ENCODE results near the gene TRIM24.

The TRIM24 gene

DNA sequence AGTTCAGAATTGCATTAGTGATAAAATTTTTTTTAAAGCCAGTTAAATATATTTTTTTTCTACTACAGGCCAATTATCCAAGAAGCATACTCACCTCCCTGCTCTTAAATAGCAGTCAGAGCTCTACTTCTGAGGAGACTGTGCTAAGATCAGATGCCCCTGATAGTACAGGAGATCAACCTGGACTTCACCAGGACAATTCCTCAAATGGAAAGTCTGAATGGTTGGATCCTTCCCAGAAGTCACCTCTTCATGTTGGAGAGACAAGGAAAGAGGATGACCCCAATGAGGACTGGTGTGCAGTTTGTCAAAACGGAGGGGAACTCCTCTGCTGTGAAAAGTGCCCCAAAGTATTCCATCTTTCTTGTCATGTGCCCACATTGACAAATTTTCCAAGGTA, 119.1 kb downstream of the TRIM24 start:
- no peak for DNase-seq (ENCODE audit: low spot score)

DNA sequence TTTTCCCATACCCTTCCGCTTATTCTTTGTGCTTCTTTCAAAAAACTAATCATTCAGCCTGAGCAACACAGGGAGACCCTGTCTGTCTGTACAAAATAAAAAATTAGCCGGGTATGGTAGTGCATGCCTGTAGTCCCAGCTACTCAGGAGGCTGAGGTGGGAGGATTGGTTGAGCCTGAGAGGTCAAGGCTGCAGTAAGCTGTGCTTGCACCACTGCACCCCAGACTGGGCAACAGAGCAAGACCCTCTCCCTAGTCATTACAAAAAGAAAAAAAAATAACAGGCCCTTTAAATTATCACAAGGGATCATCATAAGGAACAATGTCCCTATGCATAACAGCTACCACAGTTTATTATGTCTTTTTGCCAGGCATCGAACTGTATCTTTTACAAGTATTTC, 119.6 kb downstream of the TRIM24 start:
- no peak for DNase-seq (ENCODE audit: low spot score)

DNA sequence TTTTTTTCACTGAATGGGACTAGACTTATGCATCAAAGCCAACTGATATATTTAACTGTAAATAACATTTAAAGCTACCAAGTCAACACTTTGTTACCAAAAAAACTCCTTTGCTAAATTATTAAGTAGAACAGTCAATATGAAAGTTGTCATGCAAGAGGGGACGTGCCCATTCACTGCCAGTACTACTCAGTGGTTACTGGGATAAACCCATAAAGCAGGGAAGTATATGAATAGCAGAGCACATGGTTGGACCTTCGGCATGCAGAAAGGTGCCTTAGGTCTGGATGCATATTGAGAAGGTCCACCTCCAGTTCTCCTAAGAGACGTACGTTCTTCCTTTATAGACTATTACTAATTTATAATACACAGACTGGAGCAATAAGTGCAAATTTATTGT, 121.0 kb downstream of the TRIM24 start:
- DNase-seq (ENCODE audit: low spot score) = no peak

DNA sequence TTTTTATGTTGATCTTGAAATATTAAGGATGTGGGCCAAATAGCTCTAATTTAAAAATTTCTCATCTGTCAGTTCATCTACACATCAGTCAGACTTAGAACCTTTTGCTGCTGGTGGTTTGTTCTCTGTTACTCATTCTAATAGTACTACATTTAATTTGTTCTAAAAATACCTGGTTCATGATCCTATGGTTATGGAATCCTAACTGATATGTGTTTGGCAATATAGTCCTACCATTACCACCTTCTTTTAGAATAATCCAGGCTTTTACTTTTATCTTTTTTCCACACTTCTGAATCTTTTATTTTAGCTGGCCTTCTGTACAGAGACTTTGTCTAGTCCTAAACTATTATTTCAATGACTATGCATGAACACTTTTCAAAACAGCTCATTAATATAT, 124.2 kb downstream of the TRIM24 start:
- DNase-seq (ENCODE audit: low spot score) = no peak

DNA sequence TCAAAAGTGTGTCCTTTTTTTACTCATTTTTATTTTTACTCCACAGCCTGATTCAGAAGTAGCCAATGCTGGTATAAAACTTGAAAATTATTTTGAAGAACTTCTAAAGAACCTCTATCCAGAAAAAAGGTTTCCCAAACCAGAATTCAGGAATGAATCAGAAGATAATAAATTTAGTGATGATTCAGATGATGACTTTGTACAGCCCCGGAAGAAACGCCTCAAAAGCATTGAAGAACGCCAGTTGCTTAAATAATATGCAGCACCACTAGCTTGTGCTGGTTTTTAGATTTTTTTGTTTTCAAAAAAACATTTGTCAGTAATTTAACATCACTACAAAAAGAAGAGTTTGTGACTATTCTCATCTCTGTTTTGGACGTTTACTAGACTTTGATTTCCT, 124.6 kb downstream of the TRIM24 start:
- DNase-seq (ENCODE audit: low spot score) = no peak

DNA sequence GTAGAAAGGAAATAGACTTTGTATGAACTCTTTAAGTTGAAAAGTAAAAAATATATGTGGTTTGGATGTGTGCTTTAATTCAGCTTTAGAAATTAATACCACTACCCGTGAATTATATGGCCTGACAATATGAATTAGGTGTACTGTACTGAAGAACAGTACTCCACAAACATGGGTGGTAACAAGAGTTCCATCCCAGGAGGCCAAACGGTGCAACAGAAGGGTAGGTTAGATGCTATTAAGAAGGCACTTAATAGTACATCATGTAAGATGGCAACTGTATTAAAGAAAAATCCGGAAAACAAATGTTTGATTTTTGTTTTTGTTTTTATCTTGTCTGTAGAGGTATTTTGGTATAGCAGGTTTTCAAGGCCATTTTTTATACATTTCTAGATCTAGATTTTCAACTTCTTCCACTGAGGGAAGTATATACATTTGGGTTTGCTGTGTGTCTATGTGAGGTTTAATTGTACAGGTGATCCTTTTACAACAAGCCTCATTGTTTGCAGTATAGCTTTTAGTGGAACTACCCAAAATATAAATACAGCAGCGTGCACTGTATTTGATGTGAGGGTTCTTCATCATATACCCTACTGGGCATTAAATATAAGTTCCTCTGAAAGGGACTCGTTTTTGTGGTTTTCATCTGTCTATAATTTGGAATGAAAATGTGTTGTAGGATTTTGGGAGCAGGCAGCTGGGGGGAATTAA, 125.4 kb downstream of the TRIM24 start:
- no peak for DNase-seq (ENCODE audit: low spot score)

DNA sequence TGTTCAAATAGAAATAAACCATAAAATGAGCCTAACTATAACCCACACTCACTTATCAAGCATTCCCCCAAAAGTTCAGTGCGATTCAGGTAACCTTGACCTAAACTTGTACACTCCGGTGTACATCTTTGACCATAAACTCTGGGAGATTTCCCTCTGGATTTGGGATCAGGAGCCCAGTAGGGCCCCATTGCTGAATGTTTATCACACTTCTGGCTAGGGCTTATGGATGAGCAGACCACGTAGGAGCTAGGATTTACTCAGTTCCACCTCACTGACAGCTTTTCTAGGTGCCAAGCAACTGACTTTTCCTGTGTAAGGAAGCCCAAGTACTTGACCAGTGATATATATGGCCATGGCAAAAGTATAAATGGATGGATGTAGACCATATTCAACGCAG, 127.4 kb downstream of the TRIM24 start:
- no peak for DNase-seq (ENCODE audit: low spot score)

DNA sequence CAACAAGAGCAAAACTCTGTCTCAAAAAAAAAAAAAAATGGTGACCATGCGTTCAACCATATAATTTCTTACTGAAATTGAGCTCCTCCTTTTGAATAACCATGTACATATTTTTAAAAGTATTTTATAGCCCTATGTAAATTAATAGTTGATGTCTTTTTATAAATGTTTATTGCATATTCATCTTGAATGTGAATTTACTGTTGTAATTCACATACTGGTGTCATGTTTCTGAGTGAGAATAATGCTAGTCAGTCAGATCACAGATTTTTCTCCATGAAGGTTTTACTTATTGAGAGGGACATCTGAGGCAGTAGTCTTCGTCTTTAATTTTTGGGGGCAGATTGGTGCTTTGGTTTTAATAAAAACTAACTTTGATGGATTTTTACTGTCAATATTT, 128.9 kb downstream of the TRIM24 start:
- no peak for DNase-seq (ENCODE audit: low spot score)

DNA sequence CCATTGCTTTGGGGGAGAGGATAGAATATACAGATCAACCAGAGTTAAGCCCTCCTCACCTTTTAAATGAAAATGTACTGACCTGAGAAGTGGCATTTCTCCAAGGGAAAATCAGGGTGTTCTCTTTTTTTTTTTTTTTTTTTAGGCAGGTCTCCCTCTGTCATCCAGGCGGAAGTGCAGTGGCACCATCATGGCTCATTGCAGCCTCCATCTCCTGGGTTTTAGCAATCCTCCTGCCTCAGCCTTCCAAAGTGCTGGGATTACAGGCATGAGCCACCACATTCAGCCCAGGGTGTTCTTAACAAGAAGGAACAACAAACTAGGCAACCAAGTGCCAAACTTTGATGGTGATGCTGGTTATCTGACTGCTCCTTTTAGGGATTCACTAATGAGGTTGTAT, 130.1 kb downstream of the TRIM24 start:
- DNase-seq (ENCODE audit: low spot score) = no peak

DNA sequence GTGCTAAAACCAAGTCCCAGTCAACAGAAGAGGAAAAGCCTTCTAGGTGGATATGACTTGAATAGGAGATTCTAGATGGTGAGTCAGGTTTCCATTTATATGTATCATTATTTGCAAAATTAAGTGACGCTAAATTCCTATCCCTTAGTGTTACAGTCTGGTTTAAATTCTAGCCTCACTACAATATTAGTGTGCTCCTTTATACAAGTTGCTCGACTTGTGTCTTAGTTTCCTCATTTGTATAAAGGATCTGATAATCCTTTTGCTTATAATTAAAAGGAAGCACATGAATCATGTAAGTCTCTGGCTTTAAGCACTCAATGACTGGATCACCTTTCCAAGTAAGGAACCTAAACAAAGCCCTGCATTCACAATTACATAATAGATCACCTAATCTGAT, 135.4 kb downstream of the TRIM24 start:
- DNase-seq (ENCODE audit: low spot score) = no peak

DNA sequence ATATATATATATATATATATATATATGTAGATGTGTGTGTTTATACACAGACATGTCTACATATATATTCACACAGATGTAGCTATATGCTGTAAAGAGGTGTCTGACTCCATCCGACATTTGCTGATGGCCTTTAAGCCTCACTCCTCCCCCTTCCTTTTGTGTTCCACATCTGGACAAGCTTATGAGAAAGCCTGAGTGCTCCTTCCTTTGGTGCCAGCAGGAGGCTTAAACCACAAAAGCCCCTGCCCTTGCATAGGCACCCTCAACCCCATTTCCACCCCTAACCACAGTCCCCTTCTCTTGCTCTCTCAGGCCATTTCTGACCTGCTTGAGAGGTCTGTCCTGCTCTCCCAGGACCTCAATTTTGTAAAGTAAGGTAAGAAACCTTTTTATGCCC, 142.4 kb downstream of the TRIM24 start:
- DNase-seq (ENCODE audit: low spot score) = no peak

DNA sequence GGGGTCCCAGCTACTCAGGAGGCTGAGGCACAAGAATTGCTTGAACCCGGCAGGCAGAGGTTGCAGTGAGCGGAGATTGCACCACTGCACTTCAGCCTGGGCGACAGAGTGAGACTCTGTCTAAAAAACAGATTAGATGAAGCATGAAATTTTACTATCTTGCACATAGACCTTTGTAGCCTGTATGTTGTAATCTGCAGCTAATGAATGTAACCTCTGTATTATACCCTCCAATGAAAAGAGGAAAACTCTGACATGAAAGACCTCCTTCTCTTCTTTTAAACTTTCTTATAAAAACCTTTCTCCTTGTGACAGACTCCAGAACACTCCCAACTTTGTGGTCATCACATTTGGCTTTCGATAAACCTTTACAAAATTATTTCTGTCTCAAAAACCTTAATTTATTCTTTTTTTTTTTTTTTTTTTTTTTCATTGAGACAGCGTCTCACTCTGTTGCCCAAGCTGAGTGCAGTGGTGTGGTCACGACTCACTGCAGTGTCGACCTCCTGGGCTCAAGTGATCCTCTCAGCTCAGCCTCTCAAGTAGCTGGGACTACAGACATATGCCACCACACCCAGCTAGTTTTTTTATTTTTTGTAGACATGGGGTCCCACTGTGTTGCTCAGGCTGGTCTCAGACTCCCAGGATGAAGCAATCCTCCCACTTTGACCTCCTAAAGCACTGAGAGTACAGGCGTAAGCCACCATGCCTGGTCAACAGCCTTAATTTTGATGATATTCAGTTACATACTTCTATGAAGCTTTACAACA, 143.7 kb downstream of the TRIM24 start:
- DNase-seq (ENCODE audit: low spot score) = no peak

DNA sequence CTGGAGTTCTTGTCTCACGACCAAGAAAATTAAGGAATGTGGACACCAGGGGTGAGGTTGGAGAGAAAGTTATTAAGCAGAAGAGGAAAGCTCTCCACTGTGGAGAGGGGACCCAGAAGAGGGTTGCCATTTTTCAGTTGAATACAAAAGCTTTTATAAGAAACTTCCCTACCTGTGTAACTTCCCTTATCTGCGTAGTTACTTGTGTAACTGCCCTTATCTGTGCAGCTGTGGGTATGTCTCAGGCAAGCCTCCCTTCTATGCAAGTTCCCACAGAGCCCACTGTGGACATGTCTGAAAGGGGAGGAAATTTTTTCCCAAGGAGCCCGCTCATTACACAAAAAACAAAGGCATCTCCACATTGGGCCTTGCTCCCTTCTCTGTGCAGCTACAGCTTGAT, 146.2 kb downstream of the TRIM24 start:
- DNase-seq (ENCODE audit: low spot score) = no peak

DNA sequence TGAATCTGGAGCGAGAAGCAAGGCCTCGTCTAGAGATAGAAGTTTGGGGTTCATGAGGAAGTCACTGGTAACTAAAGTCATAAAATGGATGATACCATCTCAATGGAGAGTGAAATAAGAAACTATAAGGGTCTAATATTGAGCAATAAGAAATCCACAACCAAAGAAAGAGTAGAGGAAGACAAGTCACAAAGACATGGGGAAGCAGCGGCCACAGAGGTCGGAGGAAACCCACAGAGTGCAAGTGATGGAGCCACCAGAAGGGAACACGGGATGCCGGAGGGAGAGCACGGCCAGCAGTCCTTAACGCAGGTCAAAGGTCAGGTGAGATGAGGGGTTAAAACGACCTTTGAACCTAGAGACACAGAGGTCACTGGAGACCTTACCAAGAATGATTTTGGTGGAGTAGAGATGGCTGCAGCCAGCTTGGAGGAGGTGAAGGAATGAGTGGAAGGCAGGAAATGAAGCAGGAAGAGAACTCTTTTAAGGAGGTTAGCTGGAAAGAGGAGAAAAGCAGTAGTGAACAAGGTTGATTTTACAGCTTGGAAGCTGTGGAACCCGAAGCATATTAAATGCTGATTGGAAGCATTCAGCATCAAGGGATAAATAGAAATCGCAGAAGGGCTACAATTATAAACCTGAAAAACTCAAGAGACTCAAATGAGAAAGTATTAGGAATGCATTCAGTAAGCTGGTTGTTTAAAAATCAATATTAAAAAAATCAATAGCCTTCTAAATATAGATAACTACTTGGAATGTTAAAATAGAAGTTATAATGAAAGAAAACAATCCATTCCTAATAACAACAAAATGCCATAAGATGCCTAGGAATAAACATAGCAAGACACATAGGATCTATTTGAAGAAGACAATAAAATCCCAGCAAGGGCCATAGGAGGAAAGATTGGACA, 147.4 kb downstream of the TRIM24 start:
- no peak for DNase-seq (ENCODE audit: low spot score)

DNA sequence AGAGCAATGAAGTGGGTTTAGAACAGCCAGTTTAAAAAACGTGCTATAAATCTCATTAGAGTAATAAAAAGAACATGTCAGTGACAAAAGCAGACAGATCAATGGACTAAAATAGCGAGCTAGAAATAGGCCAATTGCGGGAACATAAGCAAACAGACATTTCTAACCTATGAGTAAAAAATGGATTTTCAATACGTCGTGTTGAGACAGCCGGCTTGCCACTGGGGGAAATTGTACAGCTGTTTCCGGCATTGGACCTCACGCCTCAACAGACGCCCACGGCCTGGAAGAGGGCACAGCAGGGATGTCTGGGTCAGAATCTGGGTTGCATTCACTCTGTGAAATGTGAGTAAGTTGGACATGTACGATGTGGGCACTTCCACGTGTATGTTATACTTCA, 148.2 kb downstream of the TRIM24 start:
- DNase-seq (ENCODE audit: low spot score) = no peak

DNA sequence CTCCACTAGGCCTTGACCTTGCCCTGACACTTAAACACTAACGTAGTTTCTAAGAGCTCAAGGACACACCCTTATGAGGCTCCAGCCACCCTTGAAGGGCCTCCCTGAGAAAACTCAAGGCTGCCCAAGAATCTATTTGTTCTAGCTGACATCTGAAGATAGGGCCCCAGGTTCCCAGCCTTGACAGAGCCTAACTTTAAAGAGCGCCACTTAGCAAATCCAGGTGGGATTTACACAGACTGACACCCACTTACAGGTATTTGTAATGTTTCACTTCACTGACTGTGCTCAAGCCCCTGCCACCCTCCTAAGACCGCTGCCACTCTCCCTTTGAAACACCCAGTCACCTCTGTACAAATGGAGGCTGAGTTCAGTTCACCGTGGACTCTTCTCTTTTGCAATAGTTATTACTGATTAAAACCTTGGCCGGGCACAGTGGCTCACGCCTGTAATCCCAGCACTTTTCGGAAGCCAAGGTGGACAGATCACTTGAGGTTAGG, 150.7 kb downstream of the TRIM24 start:
- no peak for DNase-seq (ENCODE audit: low spot score)

DNA sequence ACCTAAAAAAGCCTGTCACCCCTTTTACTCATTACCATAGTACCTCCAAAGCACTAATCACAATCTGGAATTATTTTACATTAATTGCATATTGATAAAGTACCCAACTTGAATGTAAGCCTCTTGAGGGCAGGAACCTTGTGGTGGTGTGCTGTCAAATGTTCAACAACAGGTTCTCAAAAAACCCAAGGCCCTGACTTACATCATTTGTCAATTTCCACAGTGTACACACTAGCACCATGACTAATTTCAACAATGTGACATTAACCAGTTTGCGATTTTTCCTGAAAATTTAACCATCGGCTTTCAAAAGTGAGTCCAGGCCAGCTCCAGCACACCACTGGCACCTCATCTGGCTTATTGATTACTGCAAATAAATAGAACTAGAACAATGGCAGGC, 153.6 kb downstream of the TRIM24 start:
- DNase-seq (ENCODE audit: low spot score) = no peak

DNA sequence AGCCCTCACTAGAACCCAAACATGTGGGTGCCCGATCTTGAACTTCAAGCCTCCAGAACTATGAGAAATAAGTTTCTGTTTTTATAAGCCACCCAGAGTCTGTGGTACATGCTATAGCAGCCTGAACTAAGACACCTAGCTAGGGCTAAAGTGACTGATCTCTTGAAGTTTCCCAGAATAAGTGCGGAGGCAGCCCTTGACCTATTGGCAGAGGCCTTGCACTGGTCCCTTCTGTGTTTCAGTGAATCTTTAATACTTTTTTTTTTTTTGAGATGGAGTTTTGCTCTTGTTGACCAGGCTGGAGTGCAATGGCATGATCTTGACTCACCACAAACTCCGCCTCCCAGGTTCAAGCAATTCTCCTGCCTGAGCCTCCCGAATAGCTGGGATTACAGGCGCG, 156.0 kb downstream of the TRIM24 start:
- DNase-seq (ENCODE audit: low spot score) = no peak

DNA sequence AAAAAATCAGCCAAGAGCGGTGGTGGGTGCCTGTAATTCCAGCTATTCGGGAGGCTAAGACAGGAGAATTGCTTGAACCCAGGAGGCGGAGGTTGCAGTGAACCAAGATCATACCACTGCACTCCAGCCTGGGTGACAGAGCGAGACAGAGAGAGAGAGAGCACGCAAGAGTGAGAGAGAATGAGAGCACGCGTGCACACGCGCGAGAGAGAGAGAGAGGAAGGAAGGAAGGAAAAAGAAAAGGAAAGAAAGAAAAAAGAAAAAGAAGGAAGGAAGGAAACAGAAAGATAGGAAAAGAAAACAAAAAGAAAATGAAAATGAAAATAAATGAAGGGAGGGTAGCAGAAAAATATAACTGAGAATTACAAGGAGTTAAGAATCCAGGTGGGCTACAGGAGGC, 158.4 kb downstream of the TRIM24 start:
- no peak for DNase-seq (ENCODE audit: low spot score)

DNA sequence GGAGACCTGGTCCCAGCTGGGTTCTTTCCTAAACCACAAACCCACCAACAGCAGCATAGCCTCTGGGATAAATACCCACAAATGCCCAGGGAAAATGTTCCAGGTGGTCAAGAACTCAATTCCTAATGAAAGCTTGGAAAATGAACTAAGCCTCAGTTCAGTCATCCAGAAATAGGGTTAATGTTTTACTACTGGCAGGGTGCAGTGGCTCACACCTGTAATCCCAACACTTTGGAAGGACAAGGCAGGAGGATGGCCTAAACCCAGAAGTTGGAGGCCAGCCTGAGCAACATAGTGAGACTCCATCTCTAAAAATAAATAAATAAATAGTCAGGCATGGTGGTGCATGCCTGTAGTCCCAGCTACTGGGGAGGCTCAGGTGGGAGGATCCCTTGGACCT, 158.9 kb downstream of the TRIM24 start:
- no peak for DNase-seq (ENCODE audit: low spot score)

DNA sequence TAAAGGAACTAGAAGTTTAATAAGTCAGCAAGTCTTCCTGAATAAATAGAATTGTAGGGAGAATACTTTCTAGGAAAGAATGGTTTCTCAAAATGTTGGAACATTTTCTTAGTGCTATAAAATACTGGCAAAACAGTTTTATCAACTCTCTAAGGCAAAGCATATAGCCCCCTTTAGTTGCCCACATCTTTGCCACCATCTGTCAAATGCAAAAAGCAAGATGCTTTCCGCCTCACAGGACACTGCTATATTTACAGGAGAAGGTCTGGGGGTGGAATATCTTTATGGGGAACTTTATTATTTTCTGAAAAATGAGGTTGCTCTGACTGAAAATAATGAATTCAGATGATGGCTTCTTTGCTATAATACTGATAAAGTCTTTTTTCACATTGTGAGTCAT, 162.8 kb downstream of the TRIM24 start:
- DNase-seq (ENCODE audit: low spot score) = no peak

DNA sequence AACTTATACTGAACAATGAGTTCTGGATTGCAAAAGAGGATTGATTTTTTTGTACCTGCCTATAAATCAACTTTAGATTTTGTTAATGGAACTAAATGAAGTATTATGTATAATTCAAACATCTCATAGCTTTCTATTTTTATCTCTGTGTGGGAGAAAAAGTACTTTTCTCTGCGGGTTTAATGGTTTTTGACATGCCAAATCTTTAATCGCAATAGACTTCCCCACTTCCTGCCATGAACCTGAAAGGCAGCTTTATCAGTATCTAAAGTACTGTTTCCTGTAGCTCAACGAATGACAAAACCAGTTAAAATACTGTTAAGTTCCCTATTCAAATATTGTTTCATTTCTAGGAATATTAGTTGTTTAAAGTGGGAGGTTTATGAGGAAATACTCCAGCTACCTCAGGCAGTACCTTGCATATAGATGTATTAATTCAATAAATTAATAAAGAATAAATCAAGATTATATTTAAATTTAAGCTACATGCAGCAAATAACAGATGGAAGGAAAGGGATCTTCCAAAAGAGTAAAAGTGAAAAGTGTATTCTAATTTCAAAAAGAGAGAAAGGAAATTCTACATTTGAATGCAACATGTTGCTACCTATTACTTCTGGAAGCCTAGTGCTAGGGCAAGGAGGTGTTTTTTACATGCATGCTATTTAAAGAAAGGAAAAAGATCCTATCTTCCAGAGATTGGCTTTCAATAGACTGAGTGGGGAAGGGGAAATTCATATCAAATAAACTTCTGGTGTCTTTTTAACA, 165.2 kb downstream of the TRIM24 start:
- DNase-seq (ENCODE audit: low spot score) = no peak

All from D341Med (cell line).